AG09319 (cell line): ENCODE data around the gene AGRN.

ENCODE experiments used
- DNase-seq: peaks from one replicate; pipeline ENCODE4 v3.0.0-alpha.2; 2010; ENCODE audit warnings: low read depth; ENCODE audit errors: extremely low read depth
- TF ChIP-seq, protein P1 (sequence below): IDR thresholded peaks from 2 replicates; pipeline ENCODE4 v1.5.1; 2011; ENCODE audit warnings: low read depth, mild to moderate bottlenecking, inconsistent platforms, low read length, moderate library complexity

Gene AGRN

DNA sequence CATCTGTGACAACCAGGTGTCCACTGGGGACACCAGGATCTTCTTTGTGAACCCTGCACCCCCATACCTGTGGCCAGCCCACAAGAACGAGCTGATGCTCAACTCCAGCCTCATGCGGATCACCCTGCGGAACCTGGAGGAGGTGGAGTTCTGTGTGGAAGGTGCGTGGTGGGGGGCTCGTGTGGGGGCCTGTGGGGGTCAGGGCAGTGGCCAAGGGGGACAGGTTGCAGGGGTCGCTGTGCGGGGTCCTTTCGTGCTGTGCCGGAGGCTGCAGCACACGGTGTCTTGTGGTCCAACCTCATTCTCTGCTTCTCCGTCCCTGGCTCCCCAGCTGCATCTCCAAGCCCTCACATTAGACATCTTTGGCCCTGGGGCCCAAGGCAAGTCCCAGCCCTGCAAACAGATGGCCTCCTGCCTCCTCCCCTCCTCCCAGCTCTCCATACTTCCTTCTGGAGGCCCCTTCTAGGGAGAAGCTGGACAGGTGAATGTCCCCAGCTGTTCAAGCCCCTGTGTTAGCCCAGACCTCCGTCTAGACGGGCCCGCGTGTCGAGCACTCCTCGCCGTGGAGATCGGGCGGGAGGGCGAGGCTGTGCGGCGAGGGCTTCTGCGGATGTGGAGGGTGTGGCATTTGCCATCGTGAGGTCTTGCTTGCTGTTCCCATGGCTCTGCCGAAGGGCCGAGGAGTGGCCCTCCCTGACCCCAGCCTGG, 2.5 kb downstream of the AGRN start:
- DNase-seq, result no peak
- TF ChIP-seq, protein P1, sequence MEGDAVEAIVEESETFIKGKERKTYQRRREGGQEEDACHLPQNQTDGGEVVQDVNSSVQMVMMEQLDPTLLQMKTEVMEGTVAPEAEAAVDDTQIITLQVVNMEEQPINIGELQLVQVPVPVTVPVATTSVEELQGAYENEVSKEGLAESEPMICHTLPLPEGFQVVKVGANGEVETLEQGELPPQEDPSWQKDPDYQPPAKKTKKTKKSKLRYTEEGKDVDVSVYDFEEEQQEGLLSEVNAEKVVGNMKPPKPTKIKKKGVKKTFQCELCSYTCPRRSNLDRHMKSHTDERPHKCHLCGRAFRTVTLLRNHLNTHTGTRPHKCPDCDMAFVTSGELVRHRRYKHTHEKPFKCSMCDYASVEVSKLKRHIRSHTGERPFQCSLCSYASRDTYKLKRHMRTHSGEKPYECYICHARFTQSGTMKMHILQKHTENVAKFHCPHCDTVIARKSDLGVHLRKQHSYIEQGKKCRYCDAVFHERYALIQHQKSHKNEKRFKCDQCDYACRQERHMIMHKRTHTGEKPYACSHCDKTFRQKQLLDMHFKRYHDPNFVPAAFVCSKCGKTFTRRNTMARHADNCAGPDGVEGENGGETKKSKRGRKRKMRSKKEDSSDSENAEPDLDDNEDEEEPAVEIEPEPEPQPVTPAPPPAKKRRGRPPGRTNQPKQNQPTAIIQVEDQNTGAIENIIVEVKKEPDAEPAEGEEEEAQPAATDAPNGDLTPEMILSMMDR, result no peak

GRCh38 chr1:1023700-1024099, 3.8 kb downstream of the AGRN start:
- no peak for DNase-seq
- TF ChIP-seq, protein P1, result no peak

GRCh38 chr1:1024149-1024770, 4.3 kb downstream of the AGRN start:
- no peak for DNase-seq
- TF ChIP-seq, protein P1, result no peak

DNA sequence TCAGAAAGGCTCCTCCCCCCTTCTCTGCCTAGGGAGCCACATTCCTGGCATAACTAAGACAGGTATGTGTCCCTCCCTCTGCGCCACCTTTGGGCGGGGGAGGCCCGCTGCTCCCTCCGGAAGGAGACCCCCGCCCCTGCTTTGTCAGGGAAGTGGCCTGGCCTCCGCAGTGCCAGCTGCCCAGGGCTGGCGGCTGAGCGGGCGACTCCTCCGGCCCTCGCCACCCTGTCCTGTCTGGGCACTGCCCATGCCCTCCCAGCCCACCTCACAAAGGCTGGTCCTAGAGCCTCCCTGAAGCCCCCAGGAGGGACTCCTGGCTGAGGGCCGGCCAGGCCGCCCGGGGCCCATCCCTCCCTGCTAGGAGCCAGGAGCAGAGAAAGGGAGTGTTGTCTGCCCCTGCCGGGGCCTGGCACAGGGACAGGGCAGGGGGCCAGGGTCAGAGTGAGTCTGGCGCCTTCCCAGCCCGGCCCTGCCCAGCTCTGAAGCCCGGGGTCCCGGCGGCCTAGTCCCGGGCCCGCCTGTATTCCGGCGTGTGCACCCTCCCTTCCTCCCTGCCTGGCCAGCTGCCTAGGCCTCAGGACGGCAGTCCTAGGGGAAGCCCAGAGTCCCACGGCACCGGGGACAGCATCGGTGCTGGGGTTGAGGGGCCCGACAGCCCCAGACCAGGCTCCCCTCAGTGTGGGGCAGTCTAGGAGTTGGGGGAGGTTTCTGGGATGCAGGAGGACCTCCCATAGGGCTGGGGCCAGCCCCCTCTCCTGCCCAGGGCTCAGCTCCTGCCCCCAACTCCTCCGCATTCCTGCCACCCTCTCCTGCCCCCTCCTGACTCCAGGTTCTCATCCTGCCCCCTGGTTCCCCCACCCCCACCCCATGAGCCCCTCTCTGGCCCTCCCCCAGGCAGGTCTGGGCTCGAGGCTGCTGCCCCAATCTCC, 5.1 kb downstream of the AGRN start:
- TF ChIP-seq, protein P1, result no peak
- DNase-seq, result no peak

- DNase-seq, result no peak
- TF ChIP-seq, protein P1, result no peak
Measured at GRCh38 chr1:1025730-1026129, 5.8 kb downstream of the AGRN start.

DNA sequence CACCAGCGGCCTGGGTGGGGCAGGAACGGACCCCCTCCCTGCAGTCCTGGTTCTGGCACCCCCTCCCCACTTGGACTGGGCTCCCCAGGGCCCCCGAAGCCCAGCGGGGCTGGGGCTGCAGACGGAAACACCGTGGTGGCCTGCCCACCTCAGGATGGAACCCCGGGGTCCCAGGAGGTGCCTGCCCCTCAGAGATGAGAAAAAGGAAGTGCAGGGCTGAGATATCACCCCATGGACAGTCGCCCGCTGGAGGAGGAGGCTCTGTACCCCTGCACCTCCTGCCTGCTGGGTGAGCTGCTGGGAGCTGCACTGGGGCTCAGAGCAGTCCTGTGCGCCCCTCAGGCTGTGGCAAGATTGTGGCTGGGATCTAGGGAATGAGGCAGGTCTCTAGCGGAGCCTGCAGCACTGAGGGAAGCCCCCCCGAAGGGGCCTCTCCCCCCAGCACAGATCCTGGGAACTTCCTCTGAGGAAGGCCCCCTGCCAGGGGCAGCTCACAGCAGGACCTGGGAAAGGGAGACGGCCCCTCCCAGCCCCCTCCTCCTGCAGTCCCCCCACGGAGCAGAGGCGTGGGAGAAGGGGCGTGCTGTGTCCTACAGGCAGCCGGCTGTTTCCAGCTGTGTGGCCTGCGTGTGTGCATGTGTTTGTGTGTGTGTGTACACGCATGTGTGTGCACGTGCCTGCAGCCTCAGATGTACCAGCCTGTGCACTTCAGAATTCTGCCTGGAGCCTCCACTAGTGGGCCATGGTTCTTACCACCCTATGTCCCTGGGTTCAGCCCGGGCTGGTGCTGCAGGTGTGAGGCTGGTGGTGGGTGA, 6.9 kb downstream of the AGRN start:
- TF ChIP-seq, protein P1, result no peak

More for the DNA sequence above, 6.9 kb downstream of the AGRN start:
- DNase-seq, result no peak
